Measurements from ENCODE around the gene CADM1.

Gene CADM1

GRCh38 chr11:115124786-115125185 is 379.4 kb downstream of the CADM1 start:
- no peak for TF ChIP-seq CTCF (IDR thresholded peaks at IDR 0.05)
- Histone ChIP-seq H3K27me3 (no peaks in the 10 kb centered on the region), H3K9me3 (no peaks in the 10 kb centered on the region), H3K36me3 (no peaks in the 10 kb centered on the region), H3K27ac (no peak overlapping the region), H3K4me3 (no peak overlapping the region), H3K4me1 (no peaks in the 10 kb centered on the region)
- intact Hi-C loops (cut with DNase I; ENCODE audit: low total_unique reads): no loop called here
- no peak for DNase-seq

GRCh38 chr11:115123641-115124040 is 380.6 kb downstream of the CADM1 start:
- Histone ChIP-seq H3K27ac (no peak overlapping the region), H3K4me3 (no peak overlapping the region), H3K27me3 (peaks cover 0 to 5% of the 10 kb centered on the region in 2 donors), H3K4me1 (no peaks in the 10 kb centered on the region), H3K36me3 (no peaks in the 10 kb centered on the region), H3K9me3 (no peaks in the 10 kb centered on the region)
- intact Hi-C loops (cut with DNase I; ENCODE audit: low total_unique reads): no loop called here
- TF ChIP-seq CTCF (IDR thresholded peaks at IDR 0.05): no peak
- no peak for DNase-seq

- Histone ChIP-seq H3K27ac (no peak overlapping the region), H3K36me3 (no peaks in the 10 kb centered on the region), H3K4me3 (no peak overlapping the region), H3K4me1 (no peaks in the 10 kb centered on the region), H3K9me3 (no peaks in the 10 kb centered on the region), H3K27me3 (peaks cover 0 to 5% of the 10 kb centered on the region in 2 donors)
- intact Hi-C loops (cut with DNase I; ENCODE audit: low total_unique reads): no loop called here
- no peak for DNase-seq
- TF ChIP-seq CTCF (IDR thresholded peaks at IDR 0.05): no peak
Observed at GRCh38 chr11:115122274-115122673, 381.9 kb downstream of the CADM1 start.

Data from tibial artery (tissue), 4 donors.